OCI-LY1 (cell line): ENCODE results near the gene UMAD1.
A peak's percentile ranks its signal among the peaks of the same experiment; 100 is the strongest.

Experiments used
- H2AFZ ChIP-seq: fragments of 200-600 bp; sonication (generic), shearing (Covaris generic); 2 replicates; pipeline ENCODE4 v1.6.0; 2014; ENCODE audit warnings: antibody characterized with exemption, mild to moderate bottlenecking, low read length
- H3F3A ChIP-seq: fragments of 200-600 bp; sonication (generic), shearing (Covaris generic); 2 replicates; pipeline ENCODE4 v1.6.0; 2014; ENCODE audit warnings: mild to moderate bottlenecking, antibody characterized with exemption, low read length, moderate library complexity; ENCODE audit not compliant: insufficient read depth
- H3K27ac ChIP-seq: fragments of 200-600 bp; sonication (generic); 2 replicates; pipeline ENCODE4 v1.5.1; 2014; ENCODE audit warnings: low read length, mixed run types, mild to moderate bottlenecking, low read depth; ENCODE audit not compliant: poor library complexity, severe bottlenecking
- H3K27me3 ChIP-seq: fragments of 200-600 bp; sonication (generic); 2 replicates; pipeline ENCODE4 v1.6.0; 2014; ENCODE audit warnings: antibody characterized with exemption, mild to moderate bottlenecking, low read length, moderate library complexity; ENCODE audit not compliant: insufficient read depth
- H3K36me3 ChIP-seq: fragments of 200-600 bp; sonication (generic); 2 replicates; pipeline ENCODE4 v1.6.1; 2014; ENCODE audit warnings: mild to moderate bottlenecking, antibody characterized with exemption, low read length, moderate library complexity, mixed read lengths; ENCODE audit not compliant: insufficient read depth
- H3K4me1 ChIP-seq: fragments of 200-600 bp; sonication (generic); 2 replicates; pipeline ENCODE4 v1.5.1; 2014; ENCODE audit warnings: mild to moderate bottlenecking, low read length, moderate library complexity; ENCODE audit not compliant: insufficient read depth, severe bottlenecking
- H3K4me2 ChIP-seq: fragments of 200-600 bp; sonication (generic), shearing (Covaris generic); 2 replicates; pipeline ENCODE4 v1.6.1; 2014; ENCODE audit warnings: low read length
- H3K4me3 ChIP-seq: fragments of 200-600 bp; sonication (generic); 2 replicates; pipeline ENCODE4 v1.5.1; 2014; ENCODE audit warnings: low read length, low read depth, mild to moderate bottlenecking, mixed read lengths; ENCODE audit not compliant: poor library complexity, severe bottlenecking
- H3K79me2 ChIP-seq: fragments of 200-600 bp; shearing (Covaris generic); 2 replicates; pipeline ENCODE4 v1.6.1; 2016; ENCODE audit warnings: mixed run types, low read length, mixed read lengths; ENCODE audit not compliant: insufficient read depth
- H3K9ac ChIP-seq: fragments of 200-600 bp; sonication (generic), shearing (Covaris generic); 2 replicates; pipeline ENCODE4 v1.6.1; 2014; ENCODE audit warnings: mild to moderate bottlenecking, low read length, mixed read lengths
- H3K9me2 ChIP-seq: fragments of 200-600 bp; sonication (generic), shearing (Covaris generic); 2 replicates; pipeline ENCODE4 v1.6.1; 2014; ENCODE audit warnings: low read depth, mild to moderate bottlenecking, low read length, mixed read lengths
- H3K9me3 ChIP-seq: fragments of 200-600 bp; shearing (Covaris generic); 2 replicates; pipeline ENCODE4 v1.6.1; 2014; ENCODE audit warnings: low read length, mixed read lengths
- H4K20me1 ChIP-seq: fragments of 200-600 bp; sonication (generic), shearing (Covaris generic); 2 replicates; pipeline ENCODE4 v1.6.0; 2016; ENCODE audit warnings: mild to moderate bottlenecking, low read length; ENCODE audit not compliant: insufficient read depth
- EZH2 ChIP-seq: fragments of 200-600 bp; sonication (generic), shearing (Covaris generic); IDR thresholded peaks from 2 replicates; pipeline ENCODE4 v1.8.0; 2017; ENCODE audit warnings: borderline replicate concordance, mixed run types, mild to moderate bottlenecking, antibody characterized with exemption, low read length, moderate library complexity, mixed read lengths
- TF ChIP-seq, protein P1 (sequence below): fragments of 200-600 bp; sonication (generic), shearing (Covaris generic); IDR thresholded peaks from 2 replicates; pipeline ENCODE4 v1.5.1; 2017; ENCODE audit warnings: mild to moderate bottlenecking, antibody characterized with exemption, low read length, moderate library complexity, mixed read lengths

UMAD1 gene

DNA sequence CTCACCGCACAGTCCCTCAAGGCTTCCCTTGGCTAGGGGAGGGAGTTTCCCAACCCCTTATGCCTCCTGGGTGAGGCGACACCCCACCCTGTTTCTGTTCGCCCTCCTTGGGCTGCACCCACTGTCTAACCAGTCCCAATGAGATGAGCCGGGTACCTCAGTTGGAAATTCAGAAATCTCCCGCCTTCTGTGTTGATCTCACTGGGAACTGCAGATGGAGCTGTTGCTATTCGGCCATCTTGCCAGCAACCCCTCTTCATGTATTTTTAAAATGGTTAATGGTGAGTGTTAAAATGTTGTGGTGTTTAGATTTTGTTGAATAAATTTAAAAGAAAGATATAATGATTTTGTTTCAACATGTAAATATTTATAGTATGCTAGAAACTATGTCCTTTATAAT lies 22.0 kb downstream of the UMAD1 start:
- H3K9ac ChIP-seq, result no peak overlapping the region
- no peaks in the 10 kb centered on the region for H3K79me2 ChIP-seq
- H3K9me3 ChIP-seq, result no peaks in the 10 kb centered on the region
- H2AFZ ChIP-seq, result no peak overlapping the region
- H3K9me2 ChIP-seq, result no peaks in the 10 kb centered on the region
- no peak for TF ChIP-seq EZH2
- TF ChIP-seq, protein P1, sequence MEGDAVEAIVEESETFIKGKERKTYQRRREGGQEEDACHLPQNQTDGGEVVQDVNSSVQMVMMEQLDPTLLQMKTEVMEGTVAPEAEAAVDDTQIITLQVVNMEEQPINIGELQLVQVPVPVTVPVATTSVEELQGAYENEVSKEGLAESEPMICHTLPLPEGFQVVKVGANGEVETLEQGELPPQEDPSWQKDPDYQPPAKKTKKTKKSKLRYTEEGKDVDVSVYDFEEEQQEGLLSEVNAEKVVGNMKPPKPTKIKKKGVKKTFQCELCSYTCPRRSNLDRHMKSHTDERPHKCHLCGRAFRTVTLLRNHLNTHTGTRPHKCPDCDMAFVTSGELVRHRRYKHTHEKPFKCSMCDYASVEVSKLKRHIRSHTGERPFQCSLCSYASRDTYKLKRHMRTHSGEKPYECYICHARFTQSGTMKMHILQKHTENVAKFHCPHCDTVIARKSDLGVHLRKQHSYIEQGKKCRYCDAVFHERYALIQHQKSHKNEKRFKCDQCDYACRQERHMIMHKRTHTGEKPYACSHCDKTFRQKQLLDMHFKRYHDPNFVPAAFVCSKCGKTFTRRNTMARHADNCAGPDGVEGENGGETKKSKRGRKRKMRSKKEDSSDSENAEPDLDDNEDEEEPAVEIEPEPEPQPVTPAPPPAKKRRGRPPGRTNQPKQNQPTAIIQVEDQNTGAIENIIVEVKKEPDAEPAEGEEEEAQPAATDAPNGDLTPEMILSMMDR, result peak; percentile 23; the same call in 1 of the 2 replicates
- H3K27ac ChIP-seq, result no peak overlapping the region
- H3K27me3 ChIP-seq, result no peaks in the 10 kb centered on the region
- H3K4me1 ChIP-seq, result peaks cover 13% of the 10 kb centered on the region
- no peak overlapping the region for H3K4me3 ChIP-seq
- H3F3A ChIP-seq, result no peaks in the 10 kb centered on the region
- no peak overlapping the region for H3K4me2 ChIP-seq
- H3K36me3 ChIP-seq, result no peaks in the 10 kb centered on the region
- H4K20me1 ChIP-seq, result no peaks in the 10 kb centered on the region

DNA sequence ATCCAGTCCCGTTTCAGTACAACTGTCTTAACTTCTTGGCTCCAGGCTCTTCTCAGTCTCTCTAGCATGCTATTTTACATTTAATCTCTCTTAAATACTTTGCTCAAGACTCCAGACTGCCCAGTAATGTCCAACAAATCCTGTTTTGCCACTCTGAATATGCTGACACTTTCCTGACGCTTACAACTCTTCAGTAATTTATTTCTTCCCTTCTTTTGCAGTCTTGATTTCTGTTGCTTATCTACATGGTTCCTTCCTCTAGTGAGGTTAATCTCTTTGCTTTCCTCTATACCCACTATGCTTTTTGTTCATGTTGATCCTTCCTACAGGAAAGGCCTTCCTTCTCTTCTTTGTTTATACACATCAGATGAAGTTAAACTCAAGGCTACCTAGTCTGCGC lies 23.7 kb downstream of the UMAD1 start:
- Histone ChIP-seq H3K4me2 (no peak overlapping the region), H2AFZ (no peak overlapping the region), H4K20me1 (no peaks in the 10 kb centered on the region), H3K9me3 (no peaks in the 10 kb centered on the region), H3K4me3 (no peak overlapping the region), H3K79me2 (no peaks in the 10 kb centered on the region), H3K4me1 (peaks cover 13% of the 10 kb centered on the region), H3K27ac (no peak overlapping the region), H3K36me3 (no peaks in the 10 kb centered on the region), H3K9me2 (no peaks in the 10 kb centered on the region), H3K27me3 (no peaks in the 10 kb centered on the region), H3F3A (no peaks in the 10 kb centered on the region), H3K9ac (no peak overlapping the region)
- TF ChIP-seq EZH2, result no peak
- TF ChIP-seq, protein P1, result no peak

DNA sequence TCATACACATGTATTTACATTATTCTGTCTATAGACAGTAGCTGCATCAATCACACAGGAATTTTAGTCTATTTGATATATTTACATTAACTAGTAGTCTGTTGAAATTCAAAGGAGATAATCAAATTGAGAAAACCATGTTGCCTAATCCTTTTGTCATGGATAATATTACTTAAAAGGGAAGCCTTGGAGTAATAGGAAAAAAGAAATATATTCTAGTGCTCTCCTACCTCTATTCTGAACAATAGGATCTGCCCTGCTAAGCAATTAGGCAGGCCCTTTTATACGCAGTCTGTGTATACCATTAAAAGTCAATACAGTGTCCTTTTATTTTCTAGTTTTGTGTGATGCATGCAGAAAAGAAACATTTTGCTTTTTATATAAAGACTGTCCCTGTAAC lies 24.5 kb downstream of the UMAD1 start:
- Histone ChIP-seq H3K9me3 (no peaks in the 10 kb centered on the region), H3K36me3 (no peaks in the 10 kb centered on the region), H2AFZ (no peak overlapping the region), H3K4me2 (no peak overlapping the region), H3K4me3 (no peak overlapping the region), H3K9me2 (no peaks in the 10 kb centered on the region), H3K9ac (no peak overlapping the region), H3K79me2 (no peaks in the 10 kb centered on the region), H4K20me1 (no peaks in the 10 kb centered on the region), H3K27me3 (no peaks in the 10 kb centered on the region), H3K27ac (no peak overlapping the region), H3F3A (no peaks in the 10 kb centered on the region), H3K4me1 (peaks cover 13% of the 10 kb centered on the region)
- TF ChIP-seq, protein P1, result no peak
- TF ChIP-seq EZH2, result no peak
